Measurements from ENCODE around the gene CDCA8.

Gene CDCA8

GRCh38 chr1:37658486-37658885, 33.8 kb upstream of the CDCA8 start:
- H3K4me1 ChIP-seq (ENCODE audit: control insufficient read depth, insufficient read depth, low read length): peaks cover 15% of the 10 kb centered on the region
- no peak overlapping the region for H3K27ac ChIP-seq (ENCODE audit: low read depth, low read length)
- H3K9me3 ChIP-seq (ENCODE audit: control insufficient read depth, insufficient read depth, low read depth, low read length): no peaks in the 10 kb centered on the region
- no peak overlapping the region for H3K9ac ChIP-seq (ENCODE audit: low read length)
- H3K4me3 ChIP-seq (ENCODE audit: low read depth, low read length): no peak overlapping the region
- no peaks in the 10 kb centered on the region for H3K36me3 ChIP-seq (ENCODE audit: control insufficient read depth, insufficient read depth, low read length)
- H3K27me3 ChIP-seq (ENCODE audit: control insufficient read depth, insufficient read depth, low read length): peaks cover 25% of the 10 kb centered on the region; the same call in 1 of the 2 replicates

GRCh38 chr1:37660664-37661063, 31.7 kb upstream of the CDCA8 start:
- Histone ChIP-seq H3K9ac (ENCODE audit: low read length) (no peak overlapping the region), H3K36me3 (ENCODE audit: control insufficient read depth, insufficient read depth, low read length) (no peaks in the 10 kb centered on the region), H3K4me1 (ENCODE audit: control insufficient read depth, insufficient read depth, low read length) (peaks cover 20% of the 10 kb centered on the region), H3K27ac (ENCODE audit: low read depth, low read length) (no peak overlapping the region), H3K9me3 (ENCODE audit: control insufficient read depth, insufficient read depth, low read depth, low read length) (no peaks in the 10 kb centered on the region), H3K27me3 (ENCODE audit: control insufficient read depth, insufficient read depth, low read length) (peaks cover 16% of the 10 kb centered on the region; the same call in 1 of the 2 replicates), H3K4me3 (ENCODE audit: low read depth, low read length) (no peak overlapping the region)

- Histone ChIP-seq H3K4me3 (ENCODE audit: low read depth, low read length) (no peak overlapping the region), H3K9me3 (ENCODE audit: control insufficient read depth, insufficient read depth, low read depth, low read length) (no peaks in the 10 kb centered on the region), H3K4me1 (ENCODE audit: control insufficient read depth, insufficient read depth, low read length) (peaks cover 20% of the 10 kb centered on the region), H3K27me3 (ENCODE audit: control insufficient read depth, insufficient read depth, low read length) (peaks cover 16% of the 10 kb centered on the region; the same call in 1 of the 2 replicates), H3K9ac (ENCODE audit: low read length) (no peak overlapping the region), H3K27ac (ENCODE audit: low read depth, low read length) (no peak overlapping the region), H3K36me3 (ENCODE audit: control insufficient read depth, insufficient read depth, low read length) (no peaks in the 10 kb centered on the region)
These were observed 30.9 kb upstream of the CDCA8 start for GRCh38 chr1:37661401-37661800.

GRCh38 chr1:37662031-37662755, 30.1 kb upstream of the CDCA8 start:
- Histone ChIP-seq H3K4me3 (ENCODE audit: low read depth, low read length) (no peak overlapping the region), H3K9ac (ENCODE audit: low read length) (no peak overlapping the region), H3K36me3 (ENCODE audit: control insufficient read depth, insufficient read depth, low read length) (no peaks in the 10 kb centered on the region), H3K9me3 (ENCODE audit: control insufficient read depth, insufficient read depth, low read depth, low read length) (no peaks in the 10 kb centered on the region), H3K4me1 (ENCODE audit: control insufficient read depth, insufficient read depth, low read length) (peaks cover 20% of the 10 kb centered on the region), H3K27ac (ENCODE audit: low read depth, low read length) (no peak overlapping the region), H3K27me3 (ENCODE audit: control insufficient read depth, insufficient read depth, low read length) (peaks cover 16% of the 10 kb centered on the region; the same call in 1 of the 2 replicates)

GRCh38 chr1:37663426-37664000, 28.8 kb upstream of the CDCA8 start:
- Histone ChIP-seq H3K4me1 (ENCODE audit: control insufficient read depth, insufficient read depth, low read length) (peaks cover 20% of the 10 kb centered on the region), H3K27ac (ENCODE audit: low read depth, low read length) (no peak overlapping the region), H3K27me3 (ENCODE audit: control insufficient read depth, insufficient read depth, low read length) (peaks cover 21% of the 10 kb centered on the region; the same call in 1 of the 2 replicates), H3K36me3 (ENCODE audit: control insufficient read depth, insufficient read depth, low read length) (no peaks in the 10 kb centered on the region), H3K9ac (ENCODE audit: low read length) (no peak overlapping the region), H3K4me3 (ENCODE audit: low read depth, low read length) (no peak overlapping the region), H3K9me3 (ENCODE audit: control insufficient read depth, insufficient read depth, low read depth, low read length) (no peaks in the 10 kb centered on the region)

GRCh38 chr1:37666241-37666867, 26.0 kb upstream of the CDCA8 start:
- peaks cover 7% of the 10 kb centered on the region; the same call in 1 of the 2 replicates for H3K4me1 ChIP-seq (ENCODE audit: control insufficient read depth, insufficient read depth, low read length)
- H3K4me3 ChIP-seq (ENCODE audit: low read depth, low read length): no peak overlapping the region
- H3K27ac ChIP-seq (ENCODE audit: low read depth, low read length): no peak overlapping the region
- no peaks in the 10 kb centered on the region for H3K9me3 ChIP-seq (ENCODE audit: control insufficient read depth, insufficient read depth, low read depth, low read length)
- H3K36me3 ChIP-seq (ENCODE audit: control insufficient read depth, insufficient read depth, low read length): no peaks in the 10 kb centered on the region
- H3K9ac ChIP-seq (ENCODE audit: low read length): no peak overlapping the region
- H3K27me3 ChIP-seq (ENCODE audit: control insufficient read depth, insufficient read depth, low read length): peaks cover 31% of the 10 kb centered on the region

- Histone ChIP-seq H3K27ac (ENCODE audit: low read depth, low read length) (no peak overlapping the region), H3K36me3 (ENCODE audit: control insufficient read depth, insufficient read depth, low read length) (no peaks in the 10 kb centered on the region), H3K27me3 (ENCODE audit: control insufficient read depth, insufficient read depth, low read length) (peaks cover 26% of the 10 kb centered on the region), H3K9me3 (ENCODE audit: control insufficient read depth, insufficient read depth, low read depth, low read length) (no peaks in the 10 kb centered on the region), H3K9ac (ENCODE audit: low read length) (no peak overlapping the region), H3K4me1 (ENCODE audit: control insufficient read depth, insufficient read depth, low read length) (peaks cover 7% of the 10 kb centered on the region; the same call in 1 of the 2 replicates), H3K4me3 (ENCODE audit: low read depth, low read length) (no peak overlapping the region)
These were observed 25.2 kb upstream of the CDCA8 start for GRCh38 chr1:37667023-37667671.

GRCh38 chr1:37670133-37670532, 22.2 kb upstream of the CDCA8 start:
- H3K4me3 ChIP-seq (ENCODE audit: low read depth, low read length): no peak overlapping the region
- H3K27me3 ChIP-seq (ENCODE audit: control insufficient read depth, insufficient read depth, low read length): peaks cover 32% of the 10 kb centered on the region
- H3K9me3 ChIP-seq (ENCODE audit: control insufficient read depth, insufficient read depth, low read depth, low read length): no peaks in the 10 kb centered on the region
- no peak overlapping the region for H3K9ac ChIP-seq (ENCODE audit: low read length)
- H3K4me1 ChIP-seq (ENCODE audit: control insufficient read depth, insufficient read depth, low read length): no peaks in the 10 kb centered on the region
- no peaks in the 10 kb centered on the region for H3K36me3 ChIP-seq (ENCODE audit: control insufficient read depth, insufficient read depth, low read length)
- no peak overlapping the region for H3K27ac ChIP-seq (ENCODE audit: low read depth, low read length)

GRCh38 chr1:37671261-37671660, 21.1 kb upstream of the CDCA8 start:
- H3K9me3 ChIP-seq (ENCODE audit: control insufficient read depth, insufficient read depth, low read depth, low read length): no peaks in the 10 kb centered on the region
- no peak overlapping the region for H3K4me3 ChIP-seq (ENCODE audit: low read depth, low read length)
- no peaks in the 10 kb centered on the region for H3K4me1 ChIP-seq (ENCODE audit: control insufficient read depth, insufficient read depth, low read length)
- no peak overlapping the region for H3K9ac ChIP-seq (ENCODE audit: low read length)
- H3K27me3 ChIP-seq (ENCODE audit: control insufficient read depth, insufficient read depth, low read length): peaks cover 32% of the 10 kb centered on the region
- H3K27ac ChIP-seq (ENCODE audit: low read depth, low read length): no peak overlapping the region
- no peaks in the 10 kb centered on the region for H3K36me3 ChIP-seq (ENCODE audit: control insufficient read depth, insufficient read depth, low read length)

- no peak overlapping the region for H3K27ac ChIP-seq (ENCODE audit: low read depth, low read length)
- no peaks in the 10 kb centered on the region for H3K9me3 ChIP-seq (ENCODE audit: control insufficient read depth, insufficient read depth, low read depth, low read length)
- H3K27me3 ChIP-seq (ENCODE audit: control insufficient read depth, insufficient read depth, low read length): peaks cover 32% of the 10 kb centered on the region
- H3K4me3 ChIP-seq (ENCODE audit: low read depth, low read length): no peak overlapping the region
- H3K9ac ChIP-seq (ENCODE audit: low read length): no peak overlapping the region
- no peaks in the 10 kb centered on the region for H3K4me1 ChIP-seq (ENCODE audit: control insufficient read depth, insufficient read depth, low read length)
- H3K36me3 ChIP-seq (ENCODE audit: control insufficient read depth, insufficient read depth, low read length): no peaks in the 10 kb centered on the region
These were observed 20.0 kb upstream of the CDCA8 start for GRCh38 chr1:37672136-37672870.

Measured in HUES6 (cell line).